NCI-H1930 (cell line): ENCODE data around the gene GDPD2.
A peak's percentile ranks its signal among the peaks of the same experiment; 100 is the strongest.

ENCODE experiments used
- DNase-seq, 2 experiments: peaks; one replicate each; lab custom pipeline; 2025; lab: John Stamatoyannopoulos, UW

GDPD2 gene

DNA sequence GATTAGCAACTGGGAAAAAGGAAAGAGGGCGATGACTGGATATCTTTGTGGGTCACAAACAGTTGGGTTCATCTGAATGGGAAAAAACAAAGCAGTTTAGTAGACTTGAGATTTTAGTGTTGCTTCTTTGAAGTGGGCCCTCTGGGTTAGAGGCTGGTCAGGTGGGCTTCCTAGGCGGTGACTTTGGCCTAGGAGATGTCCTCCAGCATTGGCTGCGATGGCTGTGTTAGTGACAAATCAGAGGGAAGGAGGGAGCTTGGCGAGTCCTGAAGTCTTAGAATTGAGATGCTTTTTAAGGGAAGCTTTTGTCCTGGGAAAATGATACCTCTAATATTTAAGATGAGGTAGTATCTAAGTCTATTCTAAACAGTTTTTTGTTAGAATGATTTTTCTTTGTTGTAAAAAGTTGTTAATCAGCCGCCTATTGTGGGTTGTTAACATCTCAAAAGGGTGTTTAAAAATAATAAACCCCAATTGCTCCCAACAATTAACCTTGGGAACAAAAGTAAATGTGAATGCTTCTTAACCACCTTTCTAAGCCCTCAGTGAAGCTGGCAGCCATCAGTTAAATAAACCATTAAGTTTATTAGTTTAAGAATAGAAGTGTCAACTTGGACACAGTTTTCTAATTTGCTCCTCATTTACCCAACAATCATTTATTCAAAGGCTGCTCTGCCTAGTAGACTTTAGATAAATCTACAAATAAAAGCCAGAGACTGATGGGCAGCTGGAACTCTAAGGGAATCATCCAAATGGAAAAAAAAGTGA is 53.2 kb downstream of the GDPD2 start:
- peak in 1 of 2 experiments; percentile 34 for DNase-seq

DNA sequence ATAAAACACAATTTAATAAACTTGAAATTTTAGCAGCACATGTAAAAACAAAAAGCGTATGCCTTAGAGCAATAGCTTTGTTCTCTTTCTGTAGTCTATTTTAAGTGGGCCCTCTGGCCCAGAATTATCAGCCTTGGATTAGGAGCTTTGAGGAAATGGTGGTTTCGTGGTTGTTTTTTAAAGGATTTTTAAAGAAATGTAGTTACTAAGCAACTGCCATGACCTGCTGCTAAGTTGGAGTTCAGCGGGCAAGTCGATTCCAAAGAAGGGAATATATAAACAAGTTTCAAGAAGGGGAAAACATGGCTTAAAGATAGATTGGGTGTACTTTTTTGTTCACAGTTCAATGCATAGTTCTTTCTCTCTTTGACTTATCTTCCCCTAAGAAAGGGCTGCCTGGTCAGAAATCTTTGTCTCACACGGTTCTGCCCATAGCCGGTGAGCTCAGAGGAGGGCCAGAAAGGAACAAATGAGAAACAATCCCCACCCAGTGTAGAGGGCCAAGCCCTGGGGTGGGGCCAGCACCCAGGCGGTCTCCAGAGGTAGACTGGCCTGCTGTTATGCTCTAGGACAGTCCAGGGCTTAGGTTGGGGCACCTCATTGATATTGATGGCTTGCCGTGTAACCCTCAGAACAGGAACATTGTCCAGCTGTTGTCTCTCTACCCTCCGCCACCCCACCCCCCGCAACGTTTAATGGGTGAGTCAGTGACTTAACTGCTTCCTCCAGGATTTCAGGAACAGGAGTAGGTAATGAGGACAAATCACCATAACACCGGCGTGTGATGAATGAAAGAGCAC is 54.0 kb downstream of the GDPD2 start:
- DNase-seq = no peak

DNA sequence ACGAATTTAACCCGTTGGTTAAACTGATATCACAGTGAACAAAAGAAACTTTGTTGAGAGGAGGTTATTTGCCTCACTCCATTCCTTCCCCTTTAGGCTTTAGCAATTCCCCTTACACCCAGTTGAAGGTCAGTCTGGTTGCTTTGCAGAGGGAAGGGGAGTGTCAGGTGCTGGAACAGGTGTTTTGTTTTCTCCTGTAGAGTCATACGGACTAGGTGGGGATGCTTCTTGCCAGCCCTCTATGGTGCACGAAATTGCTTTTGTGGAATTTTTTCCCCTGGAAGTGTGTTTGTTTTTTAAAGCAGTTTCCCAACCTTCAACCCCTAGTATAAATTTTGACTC is 54.6 kb downstream of the GDPD2 start:
- DNase-seq = no peak

DNA sequence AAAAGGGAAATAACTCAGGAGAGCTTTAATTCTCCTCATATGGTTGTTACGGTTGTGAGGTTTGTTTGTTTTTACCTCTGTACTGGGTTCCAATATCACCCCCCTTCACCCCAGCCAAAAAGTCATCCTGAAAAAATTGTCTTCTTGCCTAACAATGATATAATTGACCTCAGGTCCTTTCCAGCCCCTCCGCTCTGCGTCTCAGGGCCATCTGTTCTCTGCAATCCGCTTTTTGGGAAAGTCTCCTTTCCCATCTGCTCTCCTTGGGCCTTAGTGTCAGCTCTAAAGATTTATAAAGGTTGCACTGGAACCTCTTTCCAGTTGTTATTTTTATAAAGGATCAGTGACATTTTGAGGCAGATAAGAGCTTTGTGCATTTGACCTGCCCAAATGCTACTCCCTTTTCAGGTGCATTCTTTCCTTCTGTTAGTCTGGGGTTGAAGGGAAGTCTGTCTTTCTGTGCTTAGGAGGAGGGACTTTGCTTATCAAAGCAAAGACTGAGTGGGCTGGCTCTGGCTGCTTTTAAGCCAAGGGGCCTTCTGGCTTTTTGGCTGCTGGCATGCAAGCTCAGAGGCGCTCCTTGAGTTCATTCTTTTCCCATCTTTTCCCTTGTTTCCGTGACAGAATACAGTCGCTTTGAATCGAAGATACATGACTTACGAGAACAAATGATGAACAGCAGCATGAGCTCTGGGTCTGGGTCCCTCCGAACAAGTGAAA is 55.6 kb downstream of the GDPD2 start:
- DNase-seq = no peak

DNA sequence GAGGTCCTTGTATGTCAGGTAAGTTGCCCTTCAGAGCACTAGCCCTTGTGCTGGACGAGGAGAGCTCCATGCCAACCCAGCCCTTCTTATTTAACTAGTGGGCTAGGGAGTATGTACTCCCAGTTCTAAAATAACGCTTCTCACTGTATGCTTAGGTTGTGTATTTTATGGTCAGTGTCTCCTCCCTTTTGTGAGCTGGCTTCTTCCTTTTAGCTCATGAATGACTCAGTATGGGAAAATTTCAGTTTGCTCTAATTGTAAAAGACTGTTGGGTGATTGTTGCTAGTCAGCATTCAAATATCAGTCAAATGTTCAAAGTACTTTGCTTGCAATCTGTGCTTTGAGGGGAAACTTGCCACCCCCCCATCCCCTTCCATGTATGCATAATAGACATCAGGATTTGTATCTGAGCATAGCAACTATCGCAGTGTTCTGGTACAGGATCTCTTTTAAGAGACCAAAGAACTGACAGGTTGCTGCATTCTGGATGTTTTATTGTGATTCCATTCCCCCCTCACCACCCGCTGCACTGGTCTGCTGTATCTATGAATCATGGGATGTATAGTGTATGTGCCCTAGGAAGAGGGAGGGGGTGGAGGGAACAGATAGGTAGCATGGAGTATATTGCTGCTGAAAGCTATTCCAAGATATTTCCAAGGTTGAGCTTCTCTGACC is 56.3 kb downstream of the GDPD2 start:
- DNase-seq = no peak

DNA sequence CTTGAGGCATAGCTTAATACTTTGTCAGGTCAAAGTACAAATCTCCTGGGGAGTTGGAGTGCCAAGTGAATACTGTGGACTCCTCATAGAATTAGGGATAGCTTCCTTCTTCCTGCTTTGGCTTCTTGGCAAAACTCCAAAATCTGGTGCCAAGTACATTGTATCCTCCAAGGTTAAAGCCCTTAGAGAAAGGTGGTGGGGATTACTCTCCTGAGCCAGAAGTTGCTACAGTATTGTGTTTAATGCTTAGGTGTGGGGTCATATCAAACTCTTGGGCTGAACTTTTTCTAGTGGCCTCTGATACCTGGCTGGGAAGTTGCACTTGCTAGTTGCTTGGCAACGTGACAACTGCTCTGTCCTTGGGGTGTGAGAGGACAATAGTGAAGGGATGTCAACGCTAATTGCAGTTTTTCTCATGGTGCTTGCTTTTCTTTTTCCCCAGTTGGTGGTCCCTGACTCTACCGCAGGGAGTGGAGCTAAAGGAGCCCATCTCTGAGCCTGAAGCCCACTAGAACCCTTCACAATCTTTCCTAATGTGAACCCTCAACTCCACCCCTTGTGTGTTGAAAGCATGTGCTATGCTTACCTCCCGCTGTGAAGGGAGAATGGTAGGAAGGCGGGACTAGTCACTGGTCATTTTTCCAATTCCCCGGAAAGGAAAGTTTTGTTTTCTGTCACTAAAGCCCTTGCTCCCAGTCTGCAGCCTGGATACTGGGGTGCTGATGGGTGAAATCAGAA is 57.0 kb downstream of the GDPD2 start:
- no peak for DNase-seq

DNA sequence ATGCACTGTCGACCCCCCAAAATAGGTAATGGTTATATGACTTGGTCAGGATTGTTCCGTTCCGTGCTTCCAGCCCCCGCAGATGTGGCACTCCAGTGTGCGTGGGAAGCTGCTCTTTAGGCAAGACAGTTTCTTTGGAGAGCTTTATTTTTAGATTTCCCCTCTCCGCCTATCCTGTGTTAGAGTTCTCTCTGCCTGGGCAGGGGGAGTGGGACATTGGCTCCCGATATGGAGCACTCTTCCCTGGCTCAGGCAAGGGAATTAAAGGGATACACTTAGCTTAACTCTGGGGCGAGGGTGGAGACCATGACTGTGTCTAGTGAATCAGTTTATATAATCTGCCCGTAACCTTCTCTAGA is 57.5 kb downstream of the GDPD2 start:
- no peak for DNase-seq

DNA sequence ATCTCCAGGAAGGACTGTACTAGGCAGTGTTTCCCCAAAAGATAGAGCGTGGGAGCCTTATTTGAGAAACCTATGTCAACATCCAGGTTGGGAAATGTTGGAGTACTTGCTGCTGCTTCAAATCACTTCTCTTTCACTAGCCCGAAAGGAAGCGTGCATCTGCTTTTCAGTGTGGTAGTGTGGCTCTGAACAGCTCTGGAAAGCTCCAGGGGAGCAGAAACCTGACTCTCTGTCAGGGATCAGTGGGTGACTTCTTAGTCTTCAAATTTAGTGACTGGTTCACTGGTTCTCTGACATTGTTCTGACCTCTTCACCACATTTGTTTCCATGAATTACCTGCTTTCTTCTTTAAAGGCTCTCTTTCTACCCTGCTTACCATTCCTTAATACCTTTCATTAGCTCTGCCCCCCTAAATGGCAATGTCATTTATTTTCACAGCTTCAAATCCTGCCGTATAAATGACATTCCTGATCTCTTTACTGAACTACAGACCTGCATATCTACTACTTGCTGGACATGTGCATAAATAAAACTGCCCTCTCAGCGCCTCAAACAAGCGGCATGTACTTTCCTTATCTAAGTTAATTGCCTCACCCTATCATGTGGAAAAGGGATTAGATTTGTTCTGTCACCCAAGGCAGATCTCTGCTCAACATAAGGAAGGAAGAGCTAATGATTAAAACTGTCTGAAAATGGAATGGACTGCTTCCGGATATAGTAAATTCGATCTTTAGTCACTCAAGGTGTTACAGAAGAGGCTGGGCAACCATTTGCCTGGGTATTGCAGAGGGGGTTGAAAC is 58.6 kb downstream of the GDPD2 start:
- no peak for DNase-seq

DNA sequence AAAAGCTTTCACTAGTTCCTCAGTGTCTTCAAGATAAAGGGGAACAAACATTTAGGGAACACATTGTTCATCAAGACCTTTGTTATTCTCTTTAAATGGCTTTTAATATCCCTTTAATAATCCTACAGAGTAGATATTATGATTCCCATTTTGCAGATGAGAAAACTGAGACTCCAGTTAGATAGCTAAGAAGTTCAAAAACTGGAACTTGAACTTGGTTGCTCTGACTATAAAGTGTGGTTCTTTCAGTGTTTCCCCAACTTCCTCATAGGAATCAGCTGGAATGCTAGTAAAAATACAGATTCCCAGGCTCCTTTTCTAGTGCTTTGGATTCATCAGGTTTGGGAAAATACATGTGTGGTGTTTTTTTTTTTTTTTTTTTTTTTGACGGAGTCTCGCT is 59.2 kb downstream of the GDPD2 start:
- no peak for DNase-seq
